Motor neuron (in vitro differentiated cells): ENCODE results near the gene TNIK. TPM values are rescaled to one million over a fixed set of nuclear protein-coding genes. Genes with fewer than 3 reads are reported as not detected.

Experiments used
- ATAC-seq, 8 experiments: fragments of 200-7000 bp; cut with Tn5 transposase; replicated peaks in 6 of 8; 2 replicates each; pipeline ENCODE4 v1.8.0; 2021; ENCODE audit warnings: mild to moderate bottlenecking in 8 of 8, moderate library complexity in 8 of 8
- H3K27ac ChIP-seq, 2 donors: fragments of 250-450 bp; sonication (Bioruptor Pico); 2 replicates each; pipeline ENCODE4 v1.9.0; 2021; ENCODE audit warnings: antibody characterized with exemption in 2 of 2, mild to moderate bottlenecking in 2 of 2, moderate library complexity in 1 of 2
- H3K4me1 ChIP-seq, 2 donors: fragments of 250-450 bp; sonication (Bioruptor Pico); replicated peaks in 1 of 2; 2 replicates each; pipeline ENCODE4 v1.6.1; 2021; ENCODE audit warnings: antibody characterized with exemption in 2 of 2, mild to moderate bottlenecking in 2 of 2, moderate library complexity in 1 of 2
- H3K4me3 ChIP-seq, 5 donors: fragments of 250-450 bp; sonication (Bioruptor Pico); 2 replicates each; pipeline ENCODE4 v1.9.0; 2021; ENCODE audit warnings: antibody characterized with exemption in 5 of 5, mild to moderate bottlenecking in 5 of 5, moderate library complexity in 4 of 5
- WGBS, 10 experiments: fragments of 450-650 bp; shearing (Covaris generic); methylation state at CpG; one replicate each; pipeline ENCODE4 v1.0.0; 2022; 5-methylcytosine and 5-hydroxymethylcytosine counted together
- in situ Hi-C, 9 experiments: fragments of 400-800 bp; cut with MboI; loops; one replicate each; pipeline ENCODE4 v1.15.0; 2021; ENCODE audit warnings: low sequenced_read_pairs in 9 of 9, low pct_unique_long_range_greater_than_20kb in 2 of 9; ENCODE audit not compliant: unreplicated experiment in 9 of 9
- total RNA-seq, 8 experiments: library from RNA; unstranded; fragments of 300-600 nt; gene quantifications; 2 replicates each; pipeline versions ENCODE4 v1.2.3 to v1.2.4, GENCODE V29; 2022

TNIK gene
- total RNA-seq, result 10 to 100 TPM in 5 of 8 experiments, 1 to 10 TPM in 2, under 1 TPM in 1; 0.87 to 76.5 (median 23.3) TPM

DNA sequence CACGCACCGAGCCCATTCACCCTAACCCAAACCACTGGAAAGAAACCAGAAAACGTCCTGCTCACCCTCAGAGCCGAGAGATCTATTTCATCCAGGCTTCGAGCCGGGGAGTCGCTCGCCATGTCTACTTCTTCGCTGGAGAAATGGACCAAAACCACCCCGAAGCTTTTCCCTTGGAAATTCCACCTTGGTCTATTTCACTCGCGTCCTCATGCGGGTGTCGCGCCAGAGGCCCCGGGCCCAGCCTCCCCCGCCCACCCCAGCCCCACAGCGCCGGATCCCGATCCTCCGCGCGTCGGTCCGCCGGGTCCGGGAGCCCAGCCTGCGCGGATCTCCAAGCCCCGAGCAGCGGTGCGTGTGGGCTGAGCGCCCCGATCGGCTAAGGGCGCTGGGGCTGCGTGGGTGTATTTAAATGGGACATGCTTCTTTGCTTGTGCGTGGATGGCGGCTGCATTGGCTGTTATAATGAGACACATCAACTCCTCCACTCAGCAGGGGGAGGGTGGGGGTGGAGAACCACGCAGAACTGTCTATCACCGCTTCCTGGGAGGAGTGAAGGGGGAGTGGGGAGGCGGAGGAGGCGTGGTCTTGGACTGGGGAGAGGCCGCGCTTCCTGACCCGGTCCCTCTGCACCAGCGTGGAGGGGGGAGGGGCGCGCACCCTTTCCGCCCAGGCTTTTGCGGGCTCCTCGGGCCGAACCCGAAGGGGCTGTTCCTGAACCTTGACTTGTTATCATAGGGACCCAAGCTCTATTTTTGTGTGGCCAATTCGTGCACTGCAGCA lies at the start of gene TNIK:
TNIK (minus strand) TSS at position 464 of the 783 bp plus-strand sequence; CDS start at position 122, 342 bp downstream.
- peak within 1 kb of the TSS; percentile 64 to 73 for H3K27ac ChIP-seq
- H3K4me1 ChIP-seq, result peaks cover 13 to 14% of the 10 kb centered on the region in 2 donors
- ATAC-seq, result peak; percentile 87 to 92 (median 90)
- peak within 1 kb of the TSS; percentile 52 to 97 (median 64) for H3K4me3 ChIP-seq
- in situ Hi-C loops, result no loop called here
- 0% methylated on average over 1 to 3 of the region's 55 CpGs; no CpG with 5 or more reads in 7 of the 10 experiments for WGBS, 10 experiments

DNA sequence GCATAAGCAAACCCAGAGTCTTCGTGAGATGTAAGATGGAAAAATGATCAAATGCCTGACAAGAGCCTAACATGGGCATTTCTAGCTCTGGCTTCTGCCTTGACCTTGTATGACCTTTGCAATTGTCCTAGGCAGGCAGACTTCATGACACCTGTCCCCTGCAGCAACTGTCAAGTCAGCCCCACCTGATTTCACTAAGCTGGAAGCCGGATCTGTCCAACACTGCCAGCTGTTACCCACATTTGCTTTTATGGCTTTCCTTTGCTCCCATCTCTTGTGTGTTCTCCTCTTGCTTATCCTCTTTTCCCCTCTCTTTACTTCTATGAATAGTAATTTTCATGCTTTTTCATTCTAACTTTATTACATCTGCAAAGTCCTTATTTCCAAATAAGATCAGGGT lies 48.5 kb upstream of the TNIK start:
- in situ Hi-C loops, result no loop called here
- no peaks in the 10 kb centered on the region for H3K4me1 ChIP-seq
- 6 to 100% (median 83%) methylated on average over 1 to 2 of the region's 2 CpGs; no CpG with 5 or more reads in 2 of the 10 experiments for WGBS, 10 experiments
- no peak overlapping the region for H3K4me3 ChIP-seq
- no peak overlapping the region for H3K27ac ChIP-seq
- ATAC-seq, result no peak

DNA sequence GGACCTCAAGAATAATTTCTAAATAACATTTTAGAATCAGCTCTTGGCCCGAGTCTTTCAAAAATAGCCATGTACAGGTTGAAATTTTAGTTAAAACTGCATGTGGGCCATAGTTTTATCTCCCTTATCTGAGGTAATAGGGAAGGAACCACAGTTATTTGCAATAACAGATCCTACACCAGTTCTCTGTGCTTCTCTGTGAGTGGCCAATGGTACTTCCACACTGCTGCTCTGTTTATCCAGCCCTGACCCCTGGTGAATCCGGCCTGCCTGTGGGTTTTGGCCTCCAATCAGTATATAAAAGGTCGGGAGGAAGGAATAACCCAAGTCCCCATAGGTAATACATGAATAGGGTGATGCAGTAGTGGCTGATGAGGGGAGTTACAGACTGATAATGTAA lies 48.0 kb upstream of the TNIK start:
- no peak for ATAC-seq
- in situ Hi-C loops, result no loop called here
- 0 to 62% (median 28%) methylated on average over 1 to 3 of the region's 3 CpGs; no CpG with 5 or more reads in 3 of the 10 experiments for WGBS, 10 experiments
- no peak overlapping the region for H3K4me3 ChIP-seq
- H3K4me1 ChIP-seq, result no peaks in the 10 kb centered on the region
- H3K27ac ChIP-seq, result no peak overlapping the region

DNA sequence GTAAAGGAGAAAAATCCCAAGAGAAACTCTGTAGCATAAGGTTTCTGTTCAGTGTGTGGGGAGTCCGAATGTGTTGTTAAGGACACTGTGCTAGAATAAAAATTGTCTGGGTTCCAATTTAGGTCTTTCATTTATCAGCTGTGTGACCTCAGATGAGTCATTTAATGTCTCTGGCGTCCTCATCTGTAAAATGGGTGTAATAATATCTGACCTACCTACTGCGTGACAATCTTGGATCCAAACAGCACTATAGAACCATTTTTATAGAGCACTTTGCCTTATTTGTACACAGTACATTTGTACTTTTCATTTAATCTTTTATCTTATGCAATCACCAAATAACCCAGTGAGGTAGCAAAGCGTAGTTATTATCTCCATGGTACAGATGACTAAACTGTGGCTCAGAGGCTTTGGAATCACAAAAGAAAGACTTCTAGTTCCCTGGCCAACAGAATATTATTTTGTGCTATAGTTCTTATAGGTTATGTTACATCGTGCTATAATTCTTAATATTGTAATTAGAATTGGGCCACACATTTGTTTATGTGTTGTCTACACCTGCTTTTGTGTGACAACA lies 46.6 kb upstream of the TNIK start:
- Histone ChIP-seq H3K4me1 (no peaks in the 10 kb centered on the region), H3K4me3 (no peak overlapping the region), H3K27ac (no peak overlapping the region)
- 37 to 96% (median 84%) methylated on average over 2 to 5 of the region's 5 CpGs for WGBS, 10 experiments
- in situ Hi-C loops, result no loop called here
- ATAC-seq, result no peak

DNA sequence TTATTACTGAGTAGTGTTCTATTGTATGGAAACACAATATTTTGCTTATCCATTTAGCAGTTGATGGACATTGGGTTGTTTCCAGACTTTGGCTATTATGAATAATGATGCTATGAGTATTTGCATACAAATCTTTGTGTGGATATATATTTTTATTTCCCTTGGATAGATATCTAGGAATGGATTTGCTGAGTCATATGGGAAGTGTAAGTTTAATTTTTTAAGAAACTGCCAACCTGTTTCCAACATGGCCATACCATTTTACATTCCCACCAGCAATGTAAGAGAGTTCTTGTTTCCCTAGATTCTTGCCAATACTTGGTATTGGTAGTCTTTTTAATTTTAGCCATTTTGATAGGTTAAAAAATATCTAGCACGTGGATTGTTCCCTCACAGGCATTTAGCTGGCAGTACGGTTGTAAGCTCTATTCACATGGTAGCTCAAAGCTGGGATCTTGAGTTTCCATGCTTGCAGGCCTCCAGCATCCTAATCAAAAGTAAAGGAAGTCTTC lies 45.7 kb upstream of the TNIK start:
- in situ Hi-C loops, result no loop called here
- no peak for ATAC-seq
- no peak overlapping the region for H3K27ac ChIP-seq
- no peaks in the 10 kb centered on the region for H3K4me1 ChIP-seq
- no peak overlapping the region for H3K4me3 ChIP-seq
- 20 to 100% (median 79%) methylated on average over 1 to 2 of the region's 2 CpGs; no CpG with 5 or more reads in 1 of the 10 experiments for WGBS, 10 experiments

DNA sequence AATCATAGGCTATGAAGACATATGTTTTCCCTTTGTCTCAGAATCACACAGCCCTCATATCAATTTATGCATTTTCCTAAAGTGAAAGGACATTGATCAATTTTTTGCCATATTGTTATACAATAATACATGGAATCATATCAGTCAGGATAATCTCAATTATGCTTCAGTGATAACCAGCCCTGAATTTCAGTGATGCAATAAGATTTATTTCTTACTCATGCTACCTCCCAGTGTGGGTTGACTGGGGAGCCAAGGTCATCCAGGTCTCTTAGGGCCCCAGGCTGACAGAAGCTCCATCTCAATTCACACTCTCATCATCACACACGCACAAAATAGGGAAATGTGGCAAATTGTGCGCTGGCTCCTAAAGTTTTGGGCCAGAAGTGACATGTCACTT lies 44.2 kb upstream of the TNIK start:
- WGBS, 10 experiments, result 58 to 100% (median 100%) methylated on average over 1 to 2 of the region's 2 CpGs; no CpG with 5 or more reads in 3 of the 10 experiments
- H3K27ac ChIP-seq, result no peak overlapping the region
- in situ Hi-C loops, result no loop called here
- no peak overlapping the region for H3K4me3 ChIP-seq
- no peaks in the 10 kb centered on the region for H3K4me1 ChIP-seq
- no peak for ATAC-seq

DNA sequence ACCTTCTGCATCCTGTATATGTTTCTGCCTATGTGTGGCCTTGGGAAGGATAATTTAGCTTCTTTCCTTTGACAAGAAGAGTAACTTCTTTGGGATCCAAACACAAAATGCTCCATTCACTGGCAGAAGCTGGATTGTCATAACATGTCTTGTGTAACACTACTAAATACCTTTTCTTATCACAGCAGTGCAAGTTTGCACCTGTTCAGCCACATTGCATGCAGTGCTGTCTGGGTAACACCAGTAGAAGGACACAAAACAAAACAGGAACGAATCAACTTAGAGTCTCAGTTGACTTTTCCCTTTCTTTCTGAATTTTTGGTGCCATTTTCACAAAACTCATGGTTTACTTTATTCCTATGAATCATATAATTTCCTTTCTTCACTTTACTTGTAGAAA lies 43.6 kb upstream of the TNIK start:
- no peak overlapping the region for H3K27ac ChIP-seq
- H3K4me3 ChIP-seq, result no peak overlapping the region
- in situ Hi-C loops, result no loop called here
- no peaks in the 10 kb centered on the region for H3K4me1 ChIP-seq
- 0 to 100% (median 69%) methylated on average over 1 of the region's 1 CpG; no CpG with 5 or more reads in 2 of the 10 experiments for WGBS, 10 experiments
- ATAC-seq, result no peak

DNA sequence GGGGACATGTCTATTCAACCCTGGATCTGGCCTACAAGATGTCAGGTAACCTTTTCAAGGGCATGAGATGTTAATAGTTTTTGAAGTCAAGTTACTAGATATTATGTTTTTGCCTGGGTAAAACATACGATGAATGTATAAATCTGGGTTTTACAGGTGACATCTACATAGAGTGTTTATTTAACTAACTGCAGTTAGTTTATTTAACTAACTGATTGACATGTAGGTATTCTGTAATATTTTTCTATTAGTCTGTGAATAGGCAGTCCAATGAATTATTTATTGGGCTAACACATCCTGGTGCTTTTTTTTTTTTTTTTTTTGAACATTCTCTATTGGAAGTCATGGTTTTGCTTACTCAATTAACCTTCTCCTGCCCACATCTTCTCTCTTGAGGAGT lies 38.7 kb upstream of the TNIK start:
- H3K4me3 ChIP-seq, result no peak overlapping the region
- ATAC-seq, result no peak
- H3K27ac ChIP-seq, result no peak overlapping the region
- no peaks in the 10 kb centered on the region for H3K4me1 ChIP-seq
- WGBS, 10 experiments, result 0 to 100% (median 78%) methylated on average over 1 of the region's 1 CpG
- in situ Hi-C loops, result no loop called here

DNA sequence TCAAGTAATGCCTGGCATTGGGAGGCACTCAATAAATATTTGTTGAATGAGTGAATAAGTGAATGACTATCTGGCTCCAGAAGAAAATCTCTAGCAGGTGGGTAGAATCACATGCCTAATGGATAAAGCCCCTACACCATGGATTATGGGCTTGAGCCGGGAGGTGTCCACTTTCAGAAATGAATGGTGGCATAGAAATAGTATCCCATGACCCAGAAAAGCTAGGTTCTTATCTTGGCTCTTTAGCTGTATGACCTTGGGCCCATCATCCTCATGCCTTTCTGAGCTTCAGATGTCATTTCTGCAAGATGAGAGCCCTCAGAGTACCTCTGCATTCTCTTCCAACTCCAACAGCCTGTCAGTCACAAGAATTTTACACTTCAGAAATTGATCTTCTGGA lies 37.3 kb upstream of the TNIK start:
- no peak overlapping the region for H3K27ac ChIP-seq
- H3K4me1 ChIP-seq, result no peaks in the 10 kb centered on the region
- ATAC-seq, result no peak
- in situ Hi-C loops, result no loop called here
- 40 to 100% (median 83%) methylated on average over 1 of the region's 1 CpG; no CpG with 5 or more reads in 4 of the 10 experiments for WGBS, 10 experiments
- no peak overlapping the region for H3K4me3 ChIP-seq

DNA sequence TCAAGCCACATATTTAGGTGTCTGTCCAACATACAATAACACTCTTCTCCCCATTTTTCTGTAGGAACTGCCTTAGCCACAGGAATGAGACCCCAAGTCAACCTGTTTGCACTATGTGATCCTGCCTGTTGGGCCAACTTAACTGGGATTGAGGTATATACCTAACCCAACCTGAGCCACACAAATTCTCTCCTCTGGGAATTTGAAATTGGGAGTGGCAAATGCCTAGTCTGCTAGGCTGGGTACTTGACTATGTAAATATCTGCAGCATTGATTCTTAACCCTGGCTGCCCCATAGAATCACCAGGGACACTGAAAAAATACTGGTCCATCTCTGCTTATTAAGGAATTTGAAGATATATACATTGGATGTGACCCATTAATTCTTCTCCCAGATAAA lies 35.2 kb upstream of the TNIK start:
- H3K4me1 ChIP-seq, result no peaks in the 10 kb centered on the region
- in situ Hi-C loops, result no loop called here
- no peak overlapping the region for H3K27ac ChIP-seq

DNA sequence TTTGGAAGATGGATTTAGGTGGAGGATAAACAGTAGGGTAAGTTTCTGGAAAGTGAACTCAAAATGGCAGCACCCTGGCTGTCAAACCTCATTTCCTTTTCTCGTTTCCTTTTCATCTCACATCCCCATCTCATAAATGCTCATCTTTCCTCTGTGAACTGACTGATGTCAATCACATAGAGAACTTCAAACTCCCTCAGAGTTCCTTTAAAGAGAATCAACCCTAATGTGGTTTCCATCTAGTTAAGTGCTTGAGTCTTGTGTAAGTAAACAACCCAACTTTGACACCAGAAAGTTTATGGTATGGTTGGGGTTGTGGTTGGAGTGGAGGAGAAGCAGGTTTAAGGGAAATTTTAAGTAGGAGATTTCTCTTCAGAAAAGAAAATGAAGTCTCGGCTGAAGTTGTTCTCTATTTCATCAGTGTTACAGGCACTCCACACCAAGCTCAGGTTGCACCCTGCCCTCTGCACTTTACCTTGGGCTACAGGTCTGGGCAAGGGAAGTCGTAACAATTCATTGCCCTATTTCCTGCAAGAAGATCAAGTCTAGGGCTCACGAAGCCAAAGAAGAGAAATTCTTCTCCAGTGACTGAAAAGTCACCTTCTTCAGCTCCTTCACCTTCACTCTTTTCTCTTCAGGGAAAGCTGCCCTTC lies 34.4 kb upstream of the TNIK start:
- H3K4me3 ChIP-seq, result no peak overlapping the region
- no peaks in the 10 kb centered on the region for H3K4me1 ChIP-seq
- no peak for ATAC-seq
- no peak overlapping the region for H3K27ac ChIP-seq
- in situ Hi-C loops, result no loop called here
- WGBS, 10 experiments, result 4 to 100% (median 79%) methylated on average over 1 to 4 of the region's 4 CpGs; no CpG with 5 or more reads in 2 of the 10 experiments

More for the DNA sequence above, 35.2 kb upstream of the TNIK start:
- no peak for ATAC-seq
- H3K4me3 ChIP-seq, result no peak overlapping the region

DNA sequence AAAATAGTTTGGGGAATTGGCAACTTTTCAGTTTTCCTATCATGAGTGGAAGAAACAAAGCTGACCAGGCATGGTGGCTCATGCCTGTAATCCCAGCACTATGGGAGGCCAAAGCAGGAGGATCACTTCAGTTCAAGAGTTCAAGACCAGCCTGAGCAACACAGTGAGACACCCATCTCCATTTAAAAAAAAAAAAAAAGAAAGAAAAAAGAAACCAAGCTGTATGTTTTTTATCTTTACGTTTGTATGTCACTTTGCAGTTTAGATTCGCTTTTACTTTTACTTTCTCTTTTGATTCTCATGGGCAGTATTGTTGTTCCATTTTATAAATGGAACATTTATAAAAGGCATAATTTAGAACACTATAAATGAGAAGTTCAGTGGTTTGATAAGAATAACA lies 31.2 kb upstream of the TNIK start:
- H3K4me1 ChIP-seq, result no peaks in the 10 kb centered on the region
- no peak overlapping the region for H3K4me3 ChIP-seq
- no peak overlapping the region for H3K27ac ChIP-seq
- no peak for ATAC-seq
- 59 to 100% (median 94%) methylated on average over 1 to 2 of the region's 2 CpGs; no CpG with 5 or more reads in 1 of the 10 experiments for WGBS, 10 experiments
- in situ Hi-C loops, result no loop called here

DNA sequence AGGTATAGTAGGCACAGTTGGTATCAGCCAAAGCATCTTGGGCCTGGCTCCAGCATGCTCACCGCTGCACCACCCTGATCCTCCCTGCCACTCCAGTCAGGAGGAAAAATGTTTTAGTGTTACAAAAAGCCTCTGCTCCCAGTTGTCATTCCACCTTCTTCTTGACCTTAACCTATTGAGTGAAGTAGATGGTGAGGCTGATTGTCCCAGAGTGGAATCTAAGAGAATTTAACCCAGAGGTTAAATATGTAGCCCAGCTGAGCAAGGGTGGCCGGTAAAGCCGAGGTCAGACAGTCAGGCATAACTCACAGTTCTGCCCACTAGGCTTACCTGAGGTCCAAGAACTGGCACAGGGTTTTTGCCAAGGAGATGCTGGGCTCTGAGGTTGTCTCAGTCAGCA lies 30.7 kb upstream of the TNIK start:
- ATAC-seq, result no peak
- Histone ChIP-seq H3K4me3 (no peak overlapping the region), H3K27ac (no peak overlapping the region), H3K4me1 (no peaks in the 10 kb centered on the region)
- in situ Hi-C loops, result no loop called here
- WGBS, 10 experiments, result 83 to 100% (median 92%) methylated on average over 1 to 2 of the region's 3 CpGs; no CpG with 5 or more reads in 6 of the 10 experiments
